ENCODE measurements around the gene HPRT1.

HPRT1 gene, protein sequence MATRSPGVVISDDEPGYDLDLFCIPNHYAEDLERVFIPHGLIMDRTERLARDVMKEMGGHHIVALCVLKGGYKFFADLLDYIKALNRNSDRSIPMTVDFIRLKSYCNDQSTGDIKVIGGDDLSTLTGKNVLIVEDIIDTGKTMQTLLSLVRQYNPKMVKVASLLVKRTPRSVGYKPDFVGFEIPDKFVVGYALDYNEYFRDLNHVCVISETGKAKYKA

DNA sequence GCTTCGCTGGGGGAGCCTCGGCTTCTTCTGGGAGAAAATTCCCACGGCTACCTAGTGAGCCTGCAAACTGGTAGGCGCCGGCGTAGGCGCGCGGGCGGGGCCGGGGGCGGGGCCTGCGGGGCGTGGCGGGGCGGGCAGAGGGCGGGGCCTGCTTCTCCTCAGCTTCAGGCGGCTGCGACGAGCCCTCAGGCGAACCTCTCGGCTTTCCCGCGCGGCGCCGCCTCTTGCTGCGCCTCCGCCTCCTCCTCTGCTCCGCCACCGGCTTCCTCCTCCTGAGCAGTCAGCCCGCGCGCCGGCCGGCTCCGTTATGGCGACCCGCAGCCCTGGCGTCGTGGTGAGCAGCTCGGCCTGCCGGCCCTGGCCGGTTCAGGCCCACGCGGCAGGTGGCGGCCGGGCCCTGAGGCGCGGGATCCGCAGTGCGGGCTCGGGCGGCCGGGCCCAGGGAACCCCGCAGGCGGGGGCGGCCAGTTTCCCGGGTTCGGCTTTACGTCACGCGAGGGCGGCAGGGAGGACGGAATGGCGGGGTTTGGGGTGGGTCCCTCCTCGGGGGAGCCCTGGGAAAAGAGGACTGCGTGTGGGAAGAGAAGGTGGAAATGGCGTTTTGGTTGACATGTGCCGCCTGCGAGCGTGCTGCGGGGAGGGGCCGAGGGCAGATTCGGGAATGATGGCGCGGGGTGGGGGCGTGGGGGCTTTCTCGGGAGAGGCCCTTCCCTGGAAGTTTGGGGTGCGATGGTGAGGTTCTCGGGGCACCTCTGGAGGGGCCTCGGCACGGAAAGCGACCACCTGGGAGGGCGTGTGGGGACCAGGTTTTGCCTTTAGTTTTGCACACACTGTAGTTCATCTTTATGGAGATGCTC is at the start of gene HPRT1:
HPRT1 (plus strand) TSS at position 161 of the 857 bp plus-strand sequence; CDS start at position 308, 147 bp downstream.
- TF ChIP-seq, protein P1, sequence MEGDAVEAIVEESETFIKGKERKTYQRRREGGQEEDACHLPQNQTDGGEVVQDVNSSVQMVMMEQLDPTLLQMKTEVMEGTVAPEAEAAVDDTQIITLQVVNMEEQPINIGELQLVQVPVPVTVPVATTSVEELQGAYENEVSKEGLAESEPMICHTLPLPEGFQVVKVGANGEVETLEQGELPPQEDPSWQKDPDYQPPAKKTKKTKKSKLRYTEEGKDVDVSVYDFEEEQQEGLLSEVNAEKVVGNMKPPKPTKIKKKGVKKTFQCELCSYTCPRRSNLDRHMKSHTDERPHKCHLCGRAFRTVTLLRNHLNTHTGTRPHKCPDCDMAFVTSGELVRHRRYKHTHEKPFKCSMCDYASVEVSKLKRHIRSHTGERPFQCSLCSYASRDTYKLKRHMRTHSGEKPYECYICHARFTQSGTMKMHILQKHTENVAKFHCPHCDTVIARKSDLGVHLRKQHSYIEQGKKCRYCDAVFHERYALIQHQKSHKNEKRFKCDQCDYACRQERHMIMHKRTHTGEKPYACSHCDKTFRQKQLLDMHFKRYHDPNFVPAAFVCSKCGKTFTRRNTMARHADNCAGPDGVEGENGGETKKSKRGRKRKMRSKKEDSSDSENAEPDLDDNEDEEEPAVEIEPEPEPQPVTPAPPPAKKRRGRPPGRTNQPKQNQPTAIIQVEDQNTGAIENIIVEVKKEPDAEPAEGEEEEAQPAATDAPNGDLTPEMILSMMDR (IDR thresholded peaks at IDR 0.05; ENCODE audit: low read depth, low read length, missing control alignments), result no peak
- H3K4me3 ChIP-seq (ENCODE audit: low read depth, low read length), result peak within 1 kb of the TSS; percentile 55
- peak; percentile 26 for DNase-seq (ENCODE audit: low read depth)
- in situ Hi-C loops (cut with HindIII; ENCODE audit: low sequenced_read_pairs), result no loop called here

DNA sequence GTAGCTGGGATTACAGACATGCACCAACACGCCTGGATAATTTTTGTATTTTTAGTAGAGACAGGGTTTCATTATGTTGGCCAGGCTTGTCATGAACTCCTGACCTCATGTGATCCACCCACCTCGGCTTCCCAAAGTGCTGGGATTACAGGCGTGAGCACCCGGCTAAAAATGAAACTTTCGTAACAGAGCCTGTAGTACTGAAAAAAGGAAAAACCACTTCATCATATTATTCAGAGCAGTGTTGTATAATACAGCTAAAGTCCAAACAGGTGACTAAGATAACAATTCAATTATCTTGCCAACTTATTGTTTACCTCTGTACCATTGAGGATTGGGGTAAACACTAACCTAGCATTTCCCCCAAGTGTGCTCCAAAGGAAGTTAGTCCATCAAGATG is 43.9 kb upstream of the HPRT1 start:
- in situ Hi-C loops (cut with HindIII; ENCODE audit: low sequenced_read_pairs), result no loop called here

DNA sequence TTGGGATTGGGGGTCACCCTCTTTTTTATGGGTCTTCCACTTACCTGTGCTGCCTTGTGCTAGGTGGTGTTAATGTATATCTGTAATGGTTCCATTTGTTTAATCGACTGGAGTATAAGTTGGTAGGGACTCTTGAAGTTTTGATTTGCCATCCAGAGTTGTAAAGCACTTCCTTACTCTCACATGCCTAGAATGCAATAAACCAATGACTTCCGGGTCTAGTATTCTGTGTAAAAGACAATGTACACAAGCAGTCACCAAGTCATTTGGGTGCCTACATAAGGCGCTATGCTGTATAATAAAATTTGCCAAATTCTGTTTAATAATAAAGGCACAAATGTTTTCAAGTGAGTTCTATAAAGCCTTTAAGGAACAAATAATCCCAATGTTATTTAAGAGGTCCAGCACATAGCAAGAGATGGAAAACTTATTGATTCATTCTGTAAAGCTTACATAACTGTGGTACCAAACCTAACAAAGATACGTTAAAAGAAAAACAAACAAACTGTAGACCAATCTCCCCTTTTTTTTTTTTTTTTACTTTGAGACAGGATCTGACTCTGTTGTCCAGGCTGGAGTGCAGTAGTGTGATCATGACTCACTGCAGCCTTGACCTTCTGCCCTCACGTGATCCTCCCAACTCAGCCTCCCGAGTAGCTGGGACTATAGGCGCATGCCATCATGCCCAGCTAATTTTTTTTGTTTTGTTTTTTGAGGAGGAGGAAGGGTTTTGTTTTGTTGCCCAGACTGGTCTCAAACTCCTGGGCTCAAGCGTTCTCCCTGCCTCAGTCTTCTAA is 41.5 kb upstream of the HPRT1 start:
- H3K4me3 ChIP-seq (ENCODE audit: low read depth, low read length), result no peak overlapping the region
- DNase-seq (ENCODE audit: low read depth), result no peak
- in situ Hi-C loops (cut with HindIII; ENCODE audit: low sequenced_read_pairs), result no loop called here
- TF ChIP-seq, protein P1 (IDR thresholded peaks at IDR 0.05; ENCODE audit: low read depth, low read length, missing control alignments), result no peak

More for the DNA sequence above, 43.9 kb upstream of the HPRT1 start:
- TF ChIP-seq, protein P1 (IDR thresholded peaks at IDR 0.05; ENCODE audit: low read depth, low read length, missing control alignments), result no peak
- no peak for DNase-seq (ENCODE audit: low read depth)
- H3K4me3 ChIP-seq (ENCODE audit: low read depth, low read length), result no peak overlapping the region

DNA sequence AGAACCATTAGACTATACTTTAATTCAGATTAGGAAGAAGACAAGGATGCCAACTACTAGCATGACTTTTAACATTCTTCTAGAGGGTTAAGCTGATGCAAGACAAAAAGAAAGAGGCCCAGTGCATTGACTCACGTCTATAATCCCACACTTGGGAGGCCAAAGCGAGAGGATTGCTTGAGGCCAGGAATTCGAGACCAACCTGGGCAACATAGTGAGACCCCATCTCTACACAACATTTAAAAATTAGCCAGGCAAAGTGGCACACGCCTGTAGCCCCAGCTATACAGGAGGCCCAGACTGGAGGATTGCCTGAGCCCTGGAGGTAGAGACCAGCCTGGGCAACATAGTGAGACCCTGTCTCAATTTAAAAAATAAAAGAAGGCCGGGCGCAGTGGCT is 40.2 kb upstream of the HPRT1 start:
- no peak overlapping the region for H3K4me3 ChIP-seq (ENCODE audit: low read depth, low read length)
- in situ Hi-C loops (cut with HindIII; ENCODE audit: low sequenced_read_pairs), result no loop called here
- TF ChIP-seq, protein P1 (IDR thresholded peaks at IDR 0.05; ENCODE audit: low read depth, low read length, missing control alignments), result no peak
- no peak for DNase-seq (ENCODE audit: low read depth)

DNA sequence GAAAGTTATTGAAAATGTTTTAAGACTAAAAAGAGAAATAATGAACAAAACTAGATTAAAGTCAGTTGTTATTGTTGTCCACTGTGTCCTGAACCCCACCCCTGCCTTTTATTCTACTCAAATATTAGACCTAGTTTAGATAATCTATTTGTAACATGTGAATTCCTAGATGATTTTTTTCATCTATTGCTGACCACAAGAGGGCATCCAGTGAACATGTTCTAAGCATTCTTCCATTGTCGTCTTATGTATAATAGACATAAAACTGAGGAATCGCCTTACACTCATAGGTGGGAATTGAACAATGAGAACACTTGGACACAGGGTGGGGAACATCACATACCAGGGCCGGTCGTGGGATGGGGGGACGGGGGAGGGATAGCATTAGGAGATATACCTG is 36.4 kb upstream of the HPRT1 start:
- in situ Hi-C loops (cut with HindIII; ENCODE audit: low sequenced_read_pairs), result no loop called here
- no peak for DNase-seq (ENCODE audit: low read depth)
- TF ChIP-seq, protein P1 (IDR thresholded peaks at IDR 0.05; ENCODE audit: low read depth, low read length, missing control alignments), result peak; percentile 21

DNA sequence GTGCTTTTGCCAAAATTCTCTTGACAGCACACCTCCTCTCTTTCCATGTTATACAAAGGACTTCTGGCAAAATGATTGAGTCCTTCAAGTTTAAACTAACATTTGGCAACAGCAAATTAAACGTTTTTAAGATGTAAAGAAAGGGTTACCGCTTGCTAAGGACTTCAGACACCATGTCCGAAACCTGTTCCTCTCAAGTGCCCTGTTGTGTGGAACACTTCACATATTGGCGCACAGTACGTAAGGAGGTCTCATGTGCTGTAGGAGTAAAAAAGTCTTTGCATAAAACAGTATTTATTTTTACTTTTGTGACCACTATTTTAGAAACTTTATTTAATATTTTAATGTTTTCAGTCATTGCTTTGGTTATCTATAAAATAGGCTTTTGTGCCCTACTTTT is 33.7 kb upstream of the HPRT1 start:
- DNase-seq (ENCODE audit: low read depth), result no peak
- TF ChIP-seq, protein P1 (IDR thresholded peaks at IDR 0.05; ENCODE audit: low read depth, low read length, missing control alignments), result no peak
- H3K4me3 ChIP-seq (ENCODE audit: low read depth, low read length), result no peak overlapping the region
- in situ Hi-C loops (cut with HindIII; ENCODE audit: low sequenced_read_pairs), result no loop called here

More for the DNA sequence above, 36.4 kb upstream of the HPRT1 start:
- no peak overlapping the region for H3K4me3 ChIP-seq (ENCODE audit: low read depth, low read length)
